GM18511 (cell line): Measurements from ENCODE around the gene BST1.

ENCODE experiments used
- ATAC-seq: cut with Tn5 transposase; IDR thresholded peaks from one replicate; pipeline ENCODE4 v1.9.1; 2021; ENCODE audit warnings: mild to moderate bottlenecking, moderate library complexity; ENCODE audit not compliant: unreplicated experiment

The BST1 gene, protein sequence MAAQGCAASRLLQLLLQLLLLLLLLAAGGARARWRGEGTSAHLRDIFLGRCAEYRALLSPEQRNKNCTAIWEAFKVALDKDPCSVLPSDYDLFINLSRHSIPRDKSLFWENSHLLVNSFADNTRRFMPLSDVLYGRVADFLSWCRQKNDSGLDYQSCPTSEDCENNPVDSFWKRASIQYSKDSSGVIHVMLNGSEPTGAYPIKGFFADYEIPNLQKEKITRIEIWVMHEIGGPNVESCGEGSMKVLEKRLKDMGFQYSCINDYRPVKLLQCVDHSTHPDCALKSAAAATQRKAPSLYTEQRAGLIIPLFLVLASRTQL

DNA sequence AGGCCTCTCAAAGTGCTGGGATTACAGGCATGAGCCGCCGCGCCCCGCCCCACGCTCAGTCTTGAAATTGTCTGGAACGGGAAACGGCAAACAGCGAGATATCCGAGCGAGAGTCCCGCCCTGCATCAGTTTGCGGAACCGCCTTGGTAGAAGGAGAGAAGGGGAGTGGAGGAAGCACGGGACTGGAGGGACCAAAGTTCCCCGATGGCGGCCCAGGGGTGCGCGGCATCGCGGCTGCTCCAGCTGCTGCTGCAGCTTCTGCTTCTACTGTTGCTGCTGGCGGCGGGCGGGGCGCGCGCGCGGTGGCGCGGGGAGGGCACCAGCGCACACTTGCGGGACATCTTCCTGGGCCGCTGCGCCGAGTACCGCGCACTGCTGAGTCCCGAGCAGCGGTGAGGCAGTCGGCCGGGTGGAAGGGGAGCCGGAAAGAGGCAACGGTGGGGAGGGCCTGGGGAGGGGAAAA, at the start of gene BST1:
TSS of gene BST1 (plus strand) at position 125 of the 463 bp plus-strand sequence. CDS start at position 205, 80 bp downstream.
- ATAC-seq: peak; percentile 78

DNA sequence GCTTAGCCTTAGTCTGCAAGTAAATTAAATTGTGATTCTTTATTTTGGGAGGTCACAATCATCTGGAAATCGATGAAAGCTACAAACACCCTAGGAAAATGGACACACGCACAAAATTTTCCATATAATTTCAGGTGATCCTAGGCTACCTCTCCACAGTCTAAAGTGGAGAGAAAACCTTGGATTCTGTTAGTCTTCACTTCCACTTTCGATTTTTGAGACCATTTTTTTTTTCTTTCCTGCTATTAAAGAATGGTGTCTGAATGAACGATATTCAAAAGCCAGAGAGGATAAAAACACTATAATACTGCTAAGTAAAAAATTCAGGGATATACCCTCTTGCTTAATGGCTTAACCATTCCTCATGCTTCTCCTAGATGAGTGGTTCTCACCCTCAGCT, 49.4 kb upstream of the BST1 start:
- ATAC-seq: no peak

DNA sequence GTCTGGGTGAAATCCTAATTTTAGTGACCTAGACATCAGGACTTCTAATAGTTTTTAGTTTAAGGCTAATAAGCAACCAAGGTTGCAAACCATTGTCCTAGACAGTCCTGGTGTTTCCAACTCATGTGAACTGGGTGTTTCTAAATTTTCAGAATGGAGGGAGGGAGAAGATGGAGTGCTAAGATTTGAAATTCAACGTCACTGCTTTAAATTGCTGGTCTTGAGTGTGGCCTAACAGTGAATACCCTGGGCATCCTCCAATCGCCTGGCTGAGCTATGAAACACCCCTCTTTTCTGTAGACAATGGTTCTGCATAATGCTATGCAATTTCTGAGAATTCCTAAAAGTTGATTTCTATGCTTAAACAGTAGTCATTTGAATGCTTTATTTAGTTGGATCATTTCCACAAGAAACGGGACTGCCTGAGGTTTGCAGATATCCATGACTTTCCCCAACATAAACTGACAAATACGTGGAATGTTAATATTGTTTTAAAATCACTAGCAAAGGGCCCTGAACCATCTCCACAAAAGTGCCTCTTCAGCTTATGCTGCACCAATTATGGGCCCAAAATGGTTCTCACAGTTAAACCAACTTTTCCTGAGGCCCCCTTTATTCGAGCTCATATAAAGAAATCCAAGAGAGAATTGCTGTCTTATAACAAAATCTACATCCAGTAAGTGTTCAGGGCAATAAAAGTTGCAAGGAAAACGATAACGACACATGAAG, 48.8 kb upstream of the BST1 start:
- peak; percentile 39 for ATAC-seq

DNA sequence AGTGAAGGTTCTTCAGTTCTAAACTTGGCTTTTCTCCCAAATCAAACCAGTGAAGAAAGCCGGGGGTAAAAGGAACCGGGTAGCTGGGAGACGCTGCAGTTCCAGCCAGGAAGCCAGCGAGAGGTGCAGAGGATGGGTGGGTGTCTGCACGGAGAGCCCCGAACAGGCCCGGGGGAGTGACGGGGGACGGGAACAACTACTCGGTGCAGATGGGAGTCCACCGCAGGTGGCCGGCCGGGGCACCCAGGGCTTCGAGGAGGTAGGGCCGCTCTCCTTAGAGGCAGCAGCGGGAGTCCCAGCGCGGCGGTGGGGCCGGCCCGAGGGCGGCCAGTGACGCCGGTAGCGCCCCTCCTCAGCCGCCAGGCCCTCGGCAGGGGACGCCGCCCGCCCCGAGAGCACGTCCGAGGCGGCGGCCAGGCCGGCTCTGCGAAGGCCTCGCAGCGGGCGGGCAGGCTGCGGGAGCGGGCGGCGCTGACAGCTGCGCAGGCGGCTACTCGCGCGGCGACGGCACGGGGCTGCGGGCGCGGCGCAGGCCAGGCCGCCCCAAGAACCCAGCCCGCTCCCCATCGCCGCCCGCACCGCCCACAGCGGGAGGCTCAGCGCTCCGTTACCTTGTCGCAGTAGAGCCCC, 48.2 kb upstream of the BST1 start:
- peak; percentile 55 for ATAC-seq

DNA sequence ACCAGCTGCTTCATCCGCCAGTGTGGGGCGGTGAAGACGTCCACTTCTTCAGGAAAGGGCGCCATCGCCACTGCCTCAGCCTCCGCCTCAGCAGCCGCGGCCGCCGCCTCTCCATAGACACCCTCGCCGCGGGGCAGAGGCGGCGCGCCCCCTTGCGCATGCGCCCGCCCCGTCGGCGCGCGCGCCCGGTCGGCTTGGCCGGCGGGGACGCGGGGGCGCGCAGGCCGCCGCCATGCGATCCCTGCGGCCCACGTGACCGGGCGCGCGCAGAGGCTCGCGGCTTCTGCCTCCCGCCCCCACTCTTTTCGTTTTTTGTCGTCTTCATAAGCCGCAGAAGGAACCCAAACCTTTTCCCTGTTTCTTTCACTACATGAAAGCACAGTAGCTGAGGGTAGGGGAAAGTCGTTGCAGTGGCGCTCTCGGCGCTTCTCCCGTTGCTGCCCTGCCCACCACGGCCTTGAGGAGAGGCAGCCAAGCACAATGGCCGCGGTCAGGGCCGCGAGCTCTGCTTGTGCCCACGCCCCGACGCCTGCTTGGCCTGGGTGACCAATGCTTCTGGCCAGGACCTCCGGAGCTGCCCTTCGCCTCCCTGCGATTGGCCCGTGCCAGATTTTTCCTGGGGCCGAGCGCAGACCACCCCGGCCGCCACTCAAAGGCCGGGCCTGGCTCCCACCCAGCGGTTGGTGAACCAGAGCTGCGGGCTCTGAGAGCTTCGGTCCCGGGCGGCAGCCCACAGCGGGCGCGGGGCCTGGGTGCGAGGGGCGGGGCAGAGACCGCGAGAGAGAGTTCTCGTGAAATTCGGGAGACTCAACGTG, 47.4 kb upstream of the BST1 start, which contains the start of gene FBXL5:
TSS of gene FBXL5 (minus strand) at position 135 of the 815 bp plus-strand sequence. CDS start at position 65, 70 bp downstream.
- peak; percentile 71 for ATAC-seq

DNA sequence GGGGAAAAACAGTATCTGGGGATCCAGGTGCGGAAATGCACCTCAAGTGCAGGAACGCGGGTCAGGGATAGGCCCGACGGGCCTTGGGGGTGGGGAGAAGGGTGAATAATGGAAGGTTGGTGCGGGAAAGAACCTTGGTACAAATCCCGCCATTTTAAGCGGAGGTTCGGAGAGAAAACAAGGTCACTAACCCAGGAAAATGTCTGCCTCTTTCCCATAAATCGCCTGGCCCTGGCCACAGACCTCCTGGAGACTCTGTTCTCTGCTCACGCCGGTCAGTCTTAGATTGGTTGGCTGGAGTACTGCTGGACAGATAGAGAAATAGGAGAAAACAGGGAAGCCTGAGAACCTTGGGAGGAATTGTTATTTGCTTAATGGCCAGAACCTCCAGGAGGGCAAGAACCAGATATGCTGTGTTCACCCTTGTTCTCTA, 46.8 kb upstream of the BST1 start:
- ATAC-seq: no peak

DNA sequence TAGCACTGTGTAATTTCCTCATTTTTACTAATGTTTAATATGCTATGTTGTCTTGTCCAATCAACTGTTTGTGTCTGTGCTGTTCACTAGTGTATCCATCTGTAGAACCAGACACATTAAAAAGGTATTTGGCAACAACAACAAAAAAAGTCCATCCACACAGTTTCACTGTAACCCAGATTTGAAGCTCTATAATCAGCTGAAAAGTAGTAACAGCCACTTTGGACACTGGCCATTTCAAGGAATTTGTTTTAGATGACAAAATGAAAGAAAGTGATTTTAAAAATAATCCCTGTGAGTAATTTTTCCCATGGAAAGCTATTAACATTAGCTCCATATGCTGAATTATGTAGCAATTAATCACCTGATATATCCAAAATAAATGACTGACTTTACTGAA, 45.5 kb upstream of the BST1 start:
- ATAC-seq: no peak

DNA sequence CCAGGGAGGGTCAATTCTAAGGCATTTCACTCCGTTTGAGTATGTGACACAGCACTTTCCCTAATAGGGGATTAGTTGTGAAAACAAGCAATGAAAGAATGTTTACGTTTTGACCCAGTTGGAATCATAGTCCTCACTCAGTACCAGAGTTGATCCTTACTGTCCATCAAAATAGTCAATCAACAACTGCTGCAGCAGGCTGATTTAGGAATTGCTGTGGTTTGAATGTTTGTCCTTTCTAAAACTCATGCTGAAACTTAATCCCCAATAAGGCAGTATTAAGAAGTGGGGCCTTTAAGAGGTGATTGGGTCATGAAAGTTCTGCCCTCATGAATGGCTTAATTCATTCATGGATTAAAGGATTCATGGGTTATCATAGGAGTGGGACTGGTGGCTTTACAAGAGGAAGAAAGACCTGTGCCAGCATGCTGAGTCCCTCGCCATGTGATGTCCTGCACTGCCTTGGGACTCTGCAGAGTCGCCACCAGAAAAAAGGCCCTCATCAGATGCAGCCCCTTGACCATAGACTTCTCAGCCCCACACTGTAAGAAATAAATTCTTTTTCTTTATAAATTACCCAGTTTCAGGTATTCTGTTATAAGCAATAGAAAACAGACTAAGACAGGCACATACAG, 44.6 kb upstream of the BST1 start:
- no peak for ATAC-seq

DNA sequence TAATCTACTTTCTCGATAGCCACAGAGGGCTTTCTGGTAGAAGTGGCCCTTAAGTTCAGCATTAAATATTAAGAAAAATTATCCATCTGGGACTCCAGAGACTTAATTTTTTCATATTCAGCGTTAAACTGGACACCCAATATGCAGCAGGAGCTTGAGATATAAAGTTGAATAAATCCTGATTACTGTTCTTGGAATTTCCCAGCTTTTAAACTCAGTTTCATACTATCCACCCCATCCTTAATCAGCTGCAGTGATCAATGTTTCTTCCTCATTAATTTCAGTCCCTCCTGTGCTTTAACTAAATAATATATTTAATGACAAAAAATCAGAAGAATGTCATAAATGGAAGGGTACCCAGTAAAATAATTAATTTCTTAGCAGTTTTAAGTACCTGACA, 44.1 kb upstream of the BST1 start:
- no peak for ATAC-seq

DNA sequence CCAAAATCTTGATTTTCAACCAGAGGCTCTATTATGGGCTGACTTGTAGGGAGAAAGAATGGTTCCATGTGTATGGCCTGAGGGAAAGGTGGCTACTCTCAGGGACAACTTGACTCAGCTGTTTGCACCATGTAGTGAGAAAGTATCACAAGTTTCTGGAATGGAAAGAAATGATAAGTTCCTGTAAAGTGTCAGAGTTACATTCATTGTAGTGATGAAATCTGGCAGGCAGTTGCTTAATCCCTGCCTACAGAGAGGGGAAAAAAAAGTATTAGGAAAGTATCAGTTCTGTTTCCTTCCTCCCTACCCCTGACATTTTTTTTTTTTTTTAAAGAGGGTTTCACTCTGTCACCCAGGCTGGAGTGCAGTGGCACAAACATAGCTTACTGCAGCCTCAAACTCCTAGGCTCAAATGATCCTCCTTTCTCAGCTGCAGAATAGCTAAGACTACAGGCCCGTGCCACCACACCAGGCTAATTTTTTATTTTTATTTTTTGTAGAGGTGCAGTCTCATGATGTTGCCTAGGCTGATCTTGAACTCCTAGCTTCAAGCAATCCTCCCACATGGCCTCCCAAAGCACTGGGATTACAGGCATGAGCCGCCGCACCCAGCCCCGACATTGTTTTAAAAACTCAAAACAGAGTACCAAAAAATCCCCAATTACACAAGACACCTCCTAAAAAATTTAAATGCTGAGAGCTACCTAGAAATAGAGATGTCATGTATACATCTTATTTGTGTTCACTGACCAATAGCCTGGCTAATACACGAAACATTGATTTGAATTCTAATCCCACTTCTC, 42.9 kb upstream of the BST1 start:
- ATAC-seq: no peak

DNA sequence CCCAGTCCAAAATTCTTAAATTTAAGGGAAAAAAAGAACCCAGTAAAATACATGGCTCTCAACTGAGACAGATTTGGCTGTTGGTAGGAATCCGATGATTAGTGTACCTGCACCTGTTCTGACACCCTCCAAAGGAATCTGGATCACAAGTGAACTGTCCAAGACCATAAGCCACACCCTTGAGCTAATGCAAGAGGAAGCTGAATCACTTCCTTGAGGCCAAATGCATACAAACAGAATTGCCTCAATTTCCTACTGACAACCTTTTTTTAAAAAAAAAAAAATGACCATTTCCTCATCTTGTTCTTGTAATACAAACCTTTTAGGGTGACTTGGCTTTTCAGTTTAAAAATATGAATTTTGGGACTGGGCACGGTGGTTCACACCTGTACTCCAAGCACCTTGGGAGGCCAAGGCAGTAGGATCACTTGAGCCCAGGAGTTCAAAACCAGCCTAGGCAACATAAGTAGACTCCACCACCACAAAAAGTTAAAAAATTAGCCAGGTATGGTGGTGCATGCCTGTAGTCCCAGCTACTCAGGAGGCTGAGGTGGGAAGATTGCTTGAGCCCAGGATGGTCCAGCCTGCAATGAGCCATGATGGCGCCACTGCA, 37.0 kb upstream of the BST1 start:
- ATAC-seq: no peak

DNA sequence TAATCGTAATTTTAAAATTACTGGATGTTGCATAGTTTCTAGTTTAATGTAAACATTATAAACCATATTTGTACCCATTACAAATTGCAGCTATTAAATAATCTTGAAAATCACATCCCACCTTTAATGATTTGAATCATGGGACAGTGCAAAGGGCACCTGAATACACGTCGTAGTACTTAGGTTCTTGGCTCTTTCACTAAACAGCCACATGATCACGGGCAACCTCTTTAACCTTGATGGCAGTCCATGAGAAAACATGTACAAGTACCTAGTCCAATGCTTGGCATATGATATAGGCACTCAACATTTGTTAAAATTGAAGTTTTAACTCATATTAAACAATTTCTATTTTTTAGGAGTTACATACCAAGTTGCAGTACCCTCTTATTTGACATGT, 35.9 kb upstream of the BST1 start:
- no peak for ATAC-seq

DNA sequence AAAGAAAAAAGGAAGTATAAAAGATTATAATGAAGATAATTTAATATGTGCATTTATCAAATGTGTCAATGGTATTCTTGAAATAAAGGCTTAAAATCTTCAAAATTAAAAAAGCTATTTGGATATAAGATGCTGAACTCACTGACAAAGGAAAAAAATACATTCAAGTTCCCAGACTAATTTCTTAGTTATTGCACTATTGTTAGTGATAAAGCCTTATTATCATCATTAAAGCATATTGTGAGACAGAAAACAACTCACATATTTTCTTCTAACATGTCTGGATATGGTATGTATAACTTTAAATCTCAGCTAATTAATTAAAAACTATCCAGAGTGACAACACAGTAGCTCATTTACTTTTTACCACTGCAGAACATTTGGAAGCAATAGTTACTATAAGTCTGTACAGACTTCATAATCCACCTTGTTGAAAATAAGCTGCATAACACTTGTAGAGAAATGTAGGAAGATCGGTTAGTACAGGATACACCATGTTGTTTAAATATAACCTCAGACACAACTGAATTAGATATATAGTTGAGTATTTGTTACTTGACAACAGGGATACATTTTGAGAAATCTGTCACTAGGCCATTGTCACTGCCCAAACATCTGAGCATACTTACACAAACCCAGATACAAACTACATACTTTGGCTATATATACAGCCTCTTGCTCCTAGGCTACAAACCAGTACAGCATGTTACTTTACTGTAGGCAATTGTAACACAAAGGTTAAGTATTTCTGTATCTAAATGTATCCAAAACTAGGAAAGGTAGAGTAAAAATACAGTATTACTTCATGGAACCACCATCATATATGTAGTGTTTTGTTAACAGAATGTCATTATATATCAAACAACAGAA, 34.1 kb upstream of the BST1 start:
- no peak for ATAC-seq

DNA sequence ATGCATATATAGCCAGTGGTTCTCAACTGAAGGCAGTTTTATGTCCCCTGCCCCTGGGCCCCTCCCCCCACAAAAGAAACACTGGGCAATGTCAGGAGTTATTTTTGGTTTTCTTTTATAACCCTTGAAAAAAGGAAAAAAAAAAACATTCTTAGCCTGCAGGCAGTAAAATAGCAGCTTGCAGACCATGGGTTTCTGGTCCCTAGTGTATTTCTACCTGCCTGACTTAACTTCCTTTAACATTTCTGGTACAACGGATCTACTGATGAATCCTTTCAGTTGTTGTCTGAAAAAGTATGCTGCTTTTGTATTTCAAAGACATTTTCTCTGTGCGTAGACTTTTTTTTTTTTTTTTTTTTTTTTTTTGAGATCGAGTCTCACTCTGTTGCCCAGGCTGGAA, 32.3 kb upstream of the BST1 start:
- no peak for ATAC-seq

DNA sequence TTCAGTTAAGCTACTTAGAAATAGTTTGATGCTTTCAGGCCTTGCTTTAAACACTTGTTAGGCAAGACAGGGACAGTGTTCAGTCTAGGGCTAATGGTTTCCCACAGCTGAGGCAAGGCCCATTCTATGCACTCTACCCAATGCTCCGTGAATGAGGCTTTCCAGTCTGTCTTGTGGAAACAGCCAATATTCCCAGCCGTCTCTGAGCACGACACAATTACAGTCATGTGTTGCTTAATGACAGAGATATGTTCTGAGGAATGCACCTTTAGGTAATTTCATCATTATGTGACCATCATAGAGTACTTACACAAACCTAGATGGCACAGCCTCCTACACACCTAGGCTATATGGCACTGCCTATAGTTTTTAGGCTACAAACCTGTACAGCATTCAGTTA, 30.8 kb upstream of the BST1 start:
- no peak for ATAC-seq

DNA sequence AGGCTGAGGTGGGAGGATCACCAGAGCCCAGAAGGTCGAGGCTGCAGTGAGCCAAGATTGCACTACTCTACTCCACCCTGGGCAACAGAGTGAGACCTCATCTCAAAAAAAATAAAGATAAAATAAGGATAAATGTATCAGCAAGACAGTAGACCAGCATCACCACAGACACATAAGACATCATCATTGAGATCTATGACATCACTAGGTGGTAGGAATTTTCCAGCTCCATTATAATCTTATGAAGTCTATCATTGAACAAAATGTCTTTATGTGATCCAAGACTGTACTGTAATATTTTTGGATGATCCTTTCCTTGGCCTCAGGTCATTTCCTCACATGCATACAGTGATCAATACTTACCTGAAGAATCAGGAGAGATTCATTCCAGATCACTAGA, 29.5 kb upstream of the BST1 start:
- ATAC-seq: no peak

DNA sequence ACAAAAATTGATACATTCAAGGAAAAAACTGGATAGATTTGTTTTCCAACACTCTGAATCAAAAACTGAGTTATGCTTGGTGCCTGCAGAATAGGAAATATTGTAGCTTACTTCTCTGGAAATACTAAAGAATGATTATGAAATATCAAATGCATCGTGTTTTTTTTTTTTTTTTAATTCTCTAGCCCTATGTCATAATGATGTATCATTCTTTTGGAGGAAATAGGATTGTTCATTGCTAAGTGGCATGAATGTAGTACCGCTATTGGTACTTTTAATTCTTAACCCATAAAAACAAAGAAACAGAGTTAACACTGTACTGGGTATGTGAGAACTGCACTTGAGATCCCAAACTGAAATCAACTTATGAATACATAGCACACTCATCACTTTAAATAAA, 28.8 kb upstream of the BST1 start:
- ATAC-seq: no peak

DNA sequence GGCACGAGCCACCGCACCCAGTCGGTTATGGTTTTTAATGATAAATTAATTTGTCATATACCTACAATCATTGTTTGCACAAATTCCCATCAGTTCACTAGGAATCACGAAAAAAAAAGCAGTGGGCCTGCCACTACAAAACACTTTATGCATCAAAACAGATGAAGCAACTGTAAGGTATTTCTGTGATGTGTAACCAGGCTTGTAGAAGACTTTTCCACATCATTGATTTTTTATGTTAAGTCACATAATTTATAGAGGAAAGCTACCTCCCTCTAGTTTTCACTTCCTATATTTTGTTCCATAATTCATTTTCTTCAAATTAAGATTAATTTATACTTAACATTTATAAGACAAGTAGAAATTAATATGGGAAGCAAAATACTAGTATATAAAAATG, 27.9 kb upstream of the BST1 start:
- no peak for ATAC-seq
